Measurements from ENCODE around the gene TIMM13. TPM values are rescaled to one million over a fixed set of nuclear protein-coding genes. Genes with fewer than 3 reads are reported as not detected.
A peak's percentile ranks its signal among the peaks of the same experiment; 100 is the strongest.

TIMM13 gene
- total and polyA plus RNA-seq, 10 of the 15 experiments (the other 5 are each of a cell fraction or from before 2014, with no cell fraction given): 9.9 to 205 (median 63.6) TPM

GRCh38 chr19:2416321-2417097 lies 10.9 kb downstream of the TIMM13 start (continued):
- TF ChIP-seq CBFB (IDR thresholded peaks at IDR 0.05; ENCODE audit: low read depth) (no peak), IRF4 (IDR thresholded peaks at IDR 0.05; ENCODE audit: low read depth, low read length) (peak; percentile 66), YY1 (IDR thresholded peaks at IDR 0.05; ENCODE audit: low read depth, low read length) (0 out of 2 replicates have a peak, but pooled peaks have one; percentile 27), RCOR1 (conservative IDR thresholded peaks at IDR 0.05; ENCODE audit: low read depth, low read length) (no peak), BCL3 (IDR thresholded peaks at IDR 0.05; ENCODE audit: borderline replicate concordance, insufficient read depth, low read depth, low read length, poor library complexity, severe bottlenecking) (no peak), NRF1 (conservative IDR thresholded peaks at IDR 0.05; ENCODE audit: low read depth, low read length) (no peak), NBN (IDR thresholded peaks at IDR 0.05) (no peak), RUNX3 (IDR thresholded peaks at IDR 0.05; ENCODE audit: low read length) (peak; percentile 14; the same call in 1 of the 2 replicates), HDAC6 (IDR thresholded peaks at IDR 0.05; ENCODE audit: unreplicated experiment) (no peak), ZNF24 (IDR thresholded peaks at IDR 0.05) (no peak), ATF7 (IDR thresholded peaks at IDR 0.05; ENCODE audit: low read depth) (no peak)

DNA sequence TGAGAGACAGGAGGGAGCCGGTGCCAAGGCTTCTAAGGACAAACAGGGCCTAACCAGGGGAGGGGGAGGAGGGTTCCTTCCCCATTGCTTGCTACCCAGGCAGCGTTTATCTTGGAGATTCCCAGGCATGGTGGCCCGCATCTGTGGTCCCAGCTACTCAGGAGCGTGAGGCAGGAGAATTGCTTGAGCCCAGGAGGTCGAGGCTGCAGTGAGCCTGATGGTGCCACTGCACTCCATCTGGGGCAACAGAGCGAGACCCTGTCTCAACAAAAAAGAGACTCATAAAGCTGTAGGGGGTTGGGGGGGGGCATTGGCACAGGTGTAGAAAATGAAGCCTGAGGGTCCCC lies 11.4 kb downstream of the TIMM13 start:
- ATAC-seq: no peak; the same call in 2 of the 3 replicates
- H3K4me3 ChIP-seq: no peak overlapping the region
- no peak for FAIRE-seq
- TF ChIP-seq CREM (IDR thresholded peaks at IDR 0.05; ENCODE audit: low read depth): no peak
- TF ChIP-seq RAD51 (IDR thresholded peaks at IDR 0.05): no peak
- TF ChIP-seq SREBF1 (IDR thresholded peaks at IDR 0.05; ENCODE audit: low read length): no peak
- TF ChIP-seq, protein P1, sequence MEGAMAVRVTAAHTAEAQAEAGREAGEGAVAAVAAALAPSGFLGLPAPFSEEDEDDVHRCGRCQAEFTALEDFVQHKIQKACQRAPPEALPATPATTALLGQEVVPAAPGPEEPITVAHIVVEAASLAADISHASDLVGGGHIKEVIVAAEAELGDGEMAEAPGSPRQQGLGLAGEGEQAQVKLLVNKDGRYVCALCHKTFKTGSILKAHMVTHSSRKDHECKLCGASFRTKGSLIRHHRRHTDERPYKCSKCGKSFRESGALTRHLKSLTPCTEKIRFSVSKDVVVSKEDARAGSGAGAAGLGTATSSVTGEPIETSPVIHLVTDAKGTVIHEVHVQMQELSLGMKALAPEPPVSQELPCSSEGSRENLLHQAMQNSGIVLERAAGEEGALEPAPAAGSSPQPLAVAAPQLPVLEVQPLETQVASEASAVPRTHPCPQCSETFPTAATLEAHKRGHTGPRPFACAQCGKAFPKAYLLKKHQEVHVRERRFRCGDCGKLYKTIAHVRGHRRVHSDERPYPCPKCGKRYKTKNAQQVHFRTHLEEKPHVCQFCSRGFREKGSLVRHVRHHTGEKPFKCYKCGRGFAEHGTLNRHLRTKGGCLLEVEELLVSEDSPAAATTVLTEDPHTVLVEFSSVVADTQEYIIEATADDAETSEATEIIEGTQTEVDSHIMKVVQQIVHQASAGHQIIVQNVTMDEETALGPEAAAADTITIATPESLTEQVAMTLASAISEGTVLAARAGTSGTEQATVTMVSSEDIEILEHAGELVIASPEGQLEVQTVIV (IDR thresholded peaks at IDR 0.05; ENCODE audit: borderline replicate concordance, partially characterized antibody): no peak
- TF ChIP-seq RUNX3 (IDR thresholded peaks at IDR 0.05; ENCODE audit: low read length): no peak
- no peak for TF ChIP-seq CHD4 (IDR thresholded peaks at IDR 0.05)
- TF ChIP-seq, protein P2, sequence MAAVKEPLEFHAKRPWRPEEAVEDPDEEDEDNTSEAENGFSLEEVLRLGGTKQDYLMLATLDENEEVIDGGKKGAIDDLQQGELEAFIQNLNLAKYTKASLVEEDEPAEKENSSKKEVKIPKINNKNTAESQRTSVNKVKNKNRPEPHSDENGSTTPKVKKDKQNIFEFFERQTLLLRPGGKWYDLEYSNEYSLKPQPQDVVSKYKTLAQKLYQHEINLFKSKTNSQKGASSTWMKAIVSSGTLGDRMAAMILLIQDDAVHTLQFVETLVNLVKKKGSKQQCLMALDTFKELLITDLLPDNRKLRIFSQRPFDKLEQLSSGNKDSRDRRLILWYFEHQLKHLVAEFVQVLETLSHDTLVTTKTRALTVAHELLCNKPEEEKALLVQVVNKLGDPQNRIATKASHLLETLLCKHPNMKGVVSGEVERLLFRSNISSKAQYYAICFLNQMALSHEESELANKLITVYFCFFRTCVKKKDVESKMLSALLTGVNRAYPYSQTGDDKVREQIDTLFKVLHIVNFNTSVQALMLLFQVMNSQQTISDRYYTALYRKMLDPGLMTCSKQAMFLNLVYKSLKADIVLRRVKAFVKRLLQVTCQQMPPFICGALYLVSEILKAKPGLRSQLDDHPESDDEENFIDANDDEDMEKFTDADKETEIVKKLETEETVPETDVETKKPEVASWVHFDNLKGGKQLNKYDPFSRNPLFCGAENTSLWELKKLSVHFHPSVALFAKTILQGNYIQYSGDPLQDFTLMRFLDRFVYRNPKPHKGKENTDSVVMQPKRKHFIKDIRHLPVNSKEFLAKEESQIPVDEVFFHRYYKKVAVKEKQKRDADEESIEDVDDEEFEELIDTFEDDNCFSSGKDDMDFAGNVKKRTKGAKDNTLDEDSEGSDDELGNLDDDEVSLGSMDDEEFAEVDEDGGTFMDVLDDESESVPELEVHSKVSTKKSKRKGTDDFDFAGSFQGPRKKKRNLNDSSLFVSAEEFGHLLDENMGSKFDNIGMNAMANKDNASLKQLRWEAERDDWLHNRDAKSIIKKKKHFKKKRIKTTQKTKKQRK (IDR thresholded peaks at IDR 0.05; ENCODE audit: low read depth, low read length): no peak
- no peak for TF ChIP-seq HDAC2 (IDR thresholded peaks at IDR 0.05)
- TF ChIP-seq POLR2A (IDR thresholded peaks at IDR 0.05; ENCODE audit: low read depth, low read length): no peak; the same call in 1 of the 2 replicates
- TF ChIP-seq ATF7 (IDR thresholded peaks at IDR 0.05; ENCODE audit: low read depth): no peak

More for the DNA sequence above, 11.4 kb downstream of the TIMM13 start:
- Histone ChIP-seq H2AFZ (ENCODE audit: control insufficient read depth, low read depth, low read length) (no peak overlapping the region), H3K4me2 (ENCODE audit: control insufficient read depth, insufficient read depth) (no peak overlapping the region), H3K36me3 (ENCODE audit: control insufficient read depth in 2 of 2, insufficient read depth in 2 of 2, low read length in 1 of 2) (no peaks in the 10 kb centered on the region), H3K27ac (ENCODE audit: control insufficient read depth, insufficient read depth) (no peak overlapping the region), H3K4me1 (ENCODE audit: control insufficient read depth, insufficient read depth, low read length) (no peaks in the 10 kb centered on the region), H3K27me3 (replicated peaks in 1 of 2; ENCODE audit: control insufficient read depth in 2 of 2, insufficient read depth in 2 of 2, low read length in 1 of 2) (no peaks in the 10 kb centered on the region), H3K9ac (ENCODE audit: control insufficient read depth, insufficient read depth, low read length) (no peak overlapping the region), H3K9me3 (replicated peaks; ENCODE audit: control insufficient read depth, insufficient read depth, low read length) (no peaks in the 10 kb centered on the region), H4K20me1 (ENCODE audit: control insufficient read depth, insufficient read depth) (no peaks in the 10 kb centered on the region), H3K79me2 (ENCODE audit: control insufficient read depth, insufficient read depth, low read length) (no peaks in the 10 kb centered on the region)
- no TSS peak for BruUV-seq (replicated peaks)
- intact Hi-C loops (cut with micrococcal nuclease; ENCODE audit: unreplicated experiment): no loop called here
- DNase-seq (ENCODE audit: low read depth, low spot score): no peak
- CTCF ChIA-PET: no interaction called here
- 66% methylated on average over 6 of the region's 6 CpGs for WGBS (ENCODE audit: insufficient coverage, insufficient replicate concordance, low lambda C conversion rate, missing lambda C conversion rate)
- POLR2A ChIA-PET: no interaction called here
- SMC1A ChIA-PET (ENCODE audit: uncharacterized antibody, unreplicated experiment): no interaction called here
- in situ Hi-C loops (cut with MboI): no loop called here
- RAD21 ChIA-PET (ENCODE audit: unreplicated experiment): no interaction called here
